ENCODE results near the gene RAB25. TPM values are rescaled to one million over a fixed set of nuclear protein-coding genes. Genes with fewer than 3 reads are reported as not detected.

RAB25 gene
- not detected in 2 replicates for total RNA-seq (2014; rRNA removed; shearing (Covaris generic); ENCODE audit: low replicate concordance)

DNA sequence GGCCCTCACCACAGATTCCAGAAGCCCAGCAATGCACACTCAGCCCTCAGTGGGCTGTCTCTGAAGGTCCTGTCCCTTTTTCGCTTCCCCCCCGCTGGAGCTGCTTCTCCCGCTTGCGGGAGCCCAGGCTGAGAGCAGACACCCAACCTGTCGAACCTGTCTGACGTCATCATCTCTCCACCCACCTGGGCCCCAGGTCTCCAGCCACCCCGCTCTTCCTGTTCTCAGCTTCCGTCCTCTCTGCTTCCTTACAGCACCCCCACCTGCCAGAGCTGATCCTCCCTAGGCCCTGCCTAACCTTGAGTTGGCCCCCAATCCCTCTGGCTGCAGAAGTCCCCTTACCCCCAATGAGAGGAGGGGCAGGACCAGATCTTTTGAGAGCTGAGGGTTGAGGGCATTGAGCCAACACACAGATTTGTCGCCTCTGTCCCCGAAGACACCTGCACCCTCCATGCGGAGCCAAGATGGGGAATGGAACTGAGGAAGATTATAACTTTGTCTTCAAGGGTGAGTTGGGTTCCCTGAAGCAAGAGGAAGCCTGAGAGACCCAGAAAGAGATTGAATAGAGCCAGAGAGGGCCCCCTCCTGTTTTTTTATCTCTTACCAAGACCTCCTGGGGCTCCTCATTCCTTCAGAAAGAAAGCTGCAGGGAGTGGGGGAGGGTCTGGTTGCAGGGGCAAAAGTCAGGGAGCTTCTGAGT lies at the start of gene RAB25:
RAB25 (plus strand) TSS at position 224 of the 700 bp plus-strand sequence; CDS start at position 465, 241 bp downstream.
- no peaks in the 10 kb centered on the region for H3K36me3 ChIP-seq (ENCODE audit: insufficient read depth, low read length)
- no peaks in the 10 kb centered on the region for H3K79me2 ChIP-seq (ENCODE audit: low read length)
- no peak within 1 kb of the TSS for H3K4me2 ChIP-seq (ENCODE audit: low read depth, low read length, poor library complexity, severe bottlenecking)
- no peaks in the 10 kb centered on the region for H3K4me1 ChIP-seq (ENCODE audit: low read length)
- H2AFZ ChIP-seq (ENCODE audit: low read length) = no peak within 1 kb of the TSS
- no peak within 1 kb of the TSS for H3K4me3 ChIP-seq (ENCODE audit: low read length)
- no peaks in the 10 kb centered on the region for H3K27me3 ChIP-seq (ENCODE audit: low read length)
- H3K9me3 ChIP-seq (ENCODE audit: low read length) = no peaks in the 10 kb centered on the region
- no peak for DNase-seq
- H3K9me2 ChIP-seq (replicated peaks; ENCODE audit: insufficient read depth, low read length) = no peaks in the 10 kb centered on the region
- no peak within 1 kb of the TSS for H3K27ac ChIP-seq (ENCODE audit: low read length)
- no peaks in the 10 kb centered on the region for H4K20me1 ChIP-seq (ENCODE audit: insufficient read depth, low read depth, low read length)
- no peak within 1 kb of the TSS for H3K9ac ChIP-seq (ENCODE audit: low read length)

DNA sequence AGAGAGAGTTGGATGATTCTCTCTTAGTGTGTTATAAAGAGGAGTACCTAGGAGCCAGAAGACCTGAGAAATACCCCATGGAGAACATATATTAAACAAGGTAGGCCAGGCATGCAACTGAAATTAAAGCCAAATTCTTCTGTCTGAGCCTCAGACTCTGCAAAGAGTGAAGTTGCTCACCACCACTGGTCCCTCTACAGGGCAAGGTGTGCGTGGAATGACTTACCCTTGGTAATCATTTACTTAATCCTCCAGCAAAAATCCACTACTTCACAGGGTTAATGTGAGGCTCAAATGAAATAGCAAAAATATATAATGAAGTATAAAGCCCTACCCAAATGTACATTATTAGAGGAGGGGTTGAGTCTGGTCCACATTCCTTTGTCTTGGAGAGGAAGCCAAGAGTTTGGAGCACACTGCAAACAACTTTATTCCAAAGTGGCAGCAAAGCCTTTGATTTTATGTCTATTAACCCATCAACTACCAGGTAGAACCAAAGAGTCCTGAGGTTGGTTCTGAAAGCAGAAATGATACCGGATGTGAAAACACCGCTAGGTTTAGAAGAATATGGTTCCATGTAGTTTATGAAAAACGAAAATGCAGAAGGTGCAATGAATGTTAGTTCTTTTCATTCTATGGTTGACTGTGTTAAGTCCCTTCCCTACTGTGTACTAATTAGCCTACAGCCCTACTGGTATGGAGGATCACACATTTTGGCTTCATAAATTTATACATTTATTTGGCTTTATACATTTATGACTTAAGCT lies 48.7 kb upstream of the RAB25 start:
- Histone ChIP-seq H3K9me3 (ENCODE audit: low read length) (no peaks in the 10 kb centered on the region), H3K36me3 (ENCODE audit: insufficient read depth, low read length) (peaks cover 29% of the 10 kb centered on the region; the same call in 1 of the 2 replicates), H3K79me2 (ENCODE audit: low read length) (no peaks in the 10 kb centered on the region), H4K20me1 (ENCODE audit: insufficient read depth, low read depth, low read length) (no peaks in the 10 kb centered on the region), H3K27ac (ENCODE audit: low read length) (no peak overlapping the region), H3K9me2 (replicated peaks; ENCODE audit: insufficient read depth, low read length) (no peaks in the 10 kb centered on the region), H3K4me1 (ENCODE audit: low read length) (no peaks in the 10 kb centered on the region), H3K4me3 (ENCODE audit: low read length) (no peak overlapping the region), H2AFZ (ENCODE audit: low read length) (no peak overlapping the region), H3K27me3 (ENCODE audit: low read length) (no peaks in the 10 kb centered on the region), H3K9ac (ENCODE audit: low read length) (no peak overlapping the region), H3K4me2 (ENCODE audit: low read depth, low read length, poor library complexity, severe bottlenecking) (no peak overlapping the region)
- DNase-seq = no peak

DNA sequence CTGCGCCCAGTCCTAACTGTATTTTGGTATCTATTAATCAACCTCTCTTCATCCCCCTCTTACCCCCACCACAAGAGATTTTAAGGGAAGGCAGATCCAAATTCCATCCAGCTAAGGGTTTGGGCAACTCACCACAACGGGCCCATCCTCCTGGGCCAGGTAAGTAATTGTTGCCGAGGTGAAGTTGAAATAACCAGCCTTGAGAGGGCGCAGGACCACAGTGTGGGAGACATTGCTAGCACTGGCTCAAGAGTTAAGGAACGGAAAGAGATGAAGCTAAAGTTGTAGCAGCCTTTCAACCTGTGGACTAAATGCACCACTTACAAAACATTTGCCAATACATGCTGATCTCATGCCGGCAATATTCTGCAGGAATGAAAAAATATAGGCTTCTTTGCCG lies 46.1 kb upstream of the RAB25 start:
- H3K4me1 ChIP-seq (ENCODE audit: low read length) = peaks cover 4% of the 10 kb centered on the region
- no peaks in the 10 kb centered on the region for H3K9me3 ChIP-seq (ENCODE audit: low read length)
- no peaks in the 10 kb centered on the region for H3K27me3 ChIP-seq (ENCODE audit: low read length)
- H3K36me3 ChIP-seq (ENCODE audit: insufficient read depth, low read length) = peaks cover 39% of the 10 kb centered on the region; the same call in 1 of the 2 replicates
- no peak for DNase-seq
- no peak overlapping the region for H3K27ac ChIP-seq (ENCODE audit: low read length)
- peaks cover 17% of the 10 kb centered on the region for H3K79me2 ChIP-seq (ENCODE audit: low read length)
- H3K9ac ChIP-seq (ENCODE audit: low read length) = no peak overlapping the region
- H4K20me1 ChIP-seq (ENCODE audit: insufficient read depth, low read depth, low read length) = peaks cover 1% of the 10 kb centered on the region; the same call in 1 of the 2 replicates
- H3K4me3 ChIP-seq (ENCODE audit: low read length) = no peak overlapping the region
- H3K9me2 ChIP-seq (replicated peaks; ENCODE audit: insufficient read depth, low read length) = no peaks in the 10 kb centered on the region
- no peak overlapping the region for H3K4me2 ChIP-seq (ENCODE audit: low read depth, low read length, poor library complexity, severe bottlenecking)
- H2AFZ ChIP-seq (ENCODE audit: low read length) = no peak overlapping the region

DNA sequence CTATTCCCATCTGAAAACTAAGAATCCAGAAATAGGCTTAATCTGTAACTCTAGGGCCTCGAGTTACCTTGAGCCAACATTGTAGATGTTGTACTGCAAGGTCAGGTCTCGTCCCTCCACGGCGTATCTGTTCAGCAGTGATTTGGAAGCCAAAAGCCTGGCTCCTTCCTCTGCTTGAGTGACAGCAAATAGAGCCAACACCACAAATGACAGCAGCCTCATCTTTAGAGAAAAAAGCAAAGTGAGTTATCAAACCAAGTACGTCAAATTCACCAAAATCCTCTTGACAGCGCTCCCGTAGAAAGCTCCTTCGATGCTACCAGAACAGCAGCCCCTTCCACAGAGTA lies 41.0 kb upstream of the RAB25 start:
- no peak overlapping the region for H2AFZ ChIP-seq (ENCODE audit: low read length)
- H3K9me2 ChIP-seq (replicated peaks; ENCODE audit: insufficient read depth, low read length) = no peaks in the 10 kb centered on the region
- H3K9ac ChIP-seq (ENCODE audit: low read length) = peak overlapping the region; percentile 91
- no peak overlapping the region for H3K27ac ChIP-seq (ENCODE audit: low read length)
- H4K20me1 ChIP-seq (ENCODE audit: insufficient read depth, low read depth, low read length) = peaks cover 6% of the 10 kb centered on the region; the same call in 1 of the 2 replicates
- no peak for DNase-seq
- peaks cover 12% of the 10 kb centered on the region for H3K4me1 ChIP-seq (ENCODE audit: low read length)
- H3K36me3 ChIP-seq (ENCODE audit: insufficient read depth, low read length) = peaks cover 10% of the 10 kb centered on the region; the same call in 1 of the 2 replicates
- peaks cover 27% of the 10 kb centered on the region for H3K79me2 ChIP-seq (ENCODE audit: low read length)
- no peaks in the 10 kb centered on the region for H3K9me3 ChIP-seq (ENCODE audit: low read length)
- H3K4me2 ChIP-seq (ENCODE audit: low read depth, low read length, poor library complexity, severe bottlenecking) = peak overlapping the region; percentile 99
- no peaks in the 10 kb centered on the region for H3K27me3 ChIP-seq (ENCODE audit: low read length)
- H3K4me3 ChIP-seq (ENCODE audit: low read length) = peak overlapping the region; percentile 98

DNA sequence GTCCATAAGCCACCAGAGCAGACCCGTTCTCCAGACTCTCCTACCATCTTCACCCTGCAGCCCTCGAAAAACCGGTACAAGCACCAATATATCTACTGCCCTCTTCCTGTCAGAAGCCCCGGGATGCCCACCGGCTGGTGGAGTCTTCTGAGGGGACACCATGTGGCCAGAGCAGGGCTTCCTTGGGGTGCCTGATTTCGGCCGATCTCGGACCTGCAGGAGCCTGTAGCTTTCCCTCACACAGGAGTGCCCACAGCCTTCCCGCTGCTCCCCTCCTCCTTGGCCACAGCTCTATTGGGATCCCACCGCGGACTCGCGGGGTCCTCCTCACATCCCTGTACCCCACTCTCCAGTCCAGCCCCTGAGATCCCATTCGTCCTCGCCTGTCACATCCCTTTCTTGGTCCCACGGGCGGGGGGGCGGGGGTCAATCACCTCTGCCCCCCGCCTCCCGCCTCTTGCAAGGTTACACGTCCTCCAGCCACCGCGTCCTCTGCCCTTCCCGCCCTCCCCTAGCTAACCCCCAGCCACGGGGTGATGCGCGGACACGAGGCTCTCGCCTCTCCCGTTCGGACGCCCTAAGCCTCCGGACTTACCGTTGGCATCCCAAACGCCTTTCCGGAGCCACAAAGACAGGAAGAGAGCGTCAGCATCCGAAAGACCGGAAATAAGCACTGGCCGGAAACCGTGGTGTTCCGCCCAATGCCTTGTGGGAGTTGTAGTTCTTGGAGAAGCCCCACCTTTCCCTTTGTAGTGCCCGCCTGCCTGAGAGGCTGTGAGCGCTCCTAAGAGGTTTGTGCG lies 40.5 kb upstream of the RAB25 start, which contains the start of gene SSR2:
SSR2 (minus strand) TSS at position 659 of the 800 bp plus-strand sequence. CDS start 784 bp downstream, outside the sequence.
- Histone ChIP-seq H3K9me3 (ENCODE audit: low read length) (no peaks in the 10 kb centered on the region), H3K27me3 (ENCODE audit: low read length) (no peaks in the 10 kb centered on the region)

DNA sequence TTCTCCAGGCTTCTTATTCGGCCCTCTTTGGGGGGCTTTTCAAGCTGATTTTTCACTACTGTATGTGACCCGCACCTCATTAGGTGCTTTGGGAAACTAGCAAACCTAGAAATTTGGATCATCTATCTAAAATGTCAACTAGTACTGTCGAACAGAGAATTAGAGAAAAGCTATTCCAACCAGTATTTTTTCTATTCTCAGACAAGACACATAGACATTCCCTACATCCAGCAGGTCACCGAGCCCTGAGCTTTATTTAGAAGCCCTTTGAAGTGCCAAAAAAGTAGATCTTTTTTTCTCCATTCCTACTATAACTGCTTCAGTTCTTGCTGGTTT lies 39.9 kb upstream of the RAB25 start:
- peak overlapping the region; percentile 95 for H2AFZ ChIP-seq (ENCODE audit: low read length)
- H3K4me3 ChIP-seq (ENCODE audit: low read length) = peak overlapping the region; percentile 98
- H3K27me3 ChIP-seq (ENCODE audit: low read length) = no peaks in the 10 kb centered on the region
- H3K4me2 ChIP-seq (ENCODE audit: low read depth, low read length, poor library complexity, severe bottlenecking) = peak overlapping the region; percentile 99
- peaks cover 10% of the 10 kb centered on the region; the same call in 1 of the 2 replicates for H3K36me3 ChIP-seq (ENCODE audit: insufficient read depth, low read length)
- H3K27ac ChIP-seq (ENCODE audit: low read length) = no peak overlapping the region
- H4K20me1 ChIP-seq (ENCODE audit: insufficient read depth, low read depth, low read length) = peaks cover 6% of the 10 kb centered on the region; the same call in 1 of the 2 replicates
- H3K4me1 ChIP-seq (ENCODE audit: low read length) = peaks cover 14% of the 10 kb centered on the region
- peaks cover 27% of the 10 kb centered on the region for H3K79me2 ChIP-seq (ENCODE audit: low read length)
- DNase-seq = no peak
- no peaks in the 10 kb centered on the region for H3K9me2 ChIP-seq (replicated peaks; ENCODE audit: insufficient read depth, low read length)
- H3K9me3 ChIP-seq (ENCODE audit: low read length) = no peaks in the 10 kb centered on the region
- peak overlapping the region; percentile 91 for H3K9ac ChIP-seq (ENCODE audit: low read length)

More for the DNA sequence above, 40.5 kb upstream of the RAB25 start, which contains the start of gene SSR2:
- H3K27ac ChIP-seq (ENCODE audit: low read length) = no peak within 1 kb of the TSS
- H2AFZ ChIP-seq (ENCODE audit: low read length) = peak within 1 kb of the TSS; percentile 95
- H3K79me2 ChIP-seq (ENCODE audit: low read length) = peaks cover 27% of the 10 kb centered on the region
- peaks cover 6% of the 10 kb centered on the region; the same call in 1 of the 2 replicates for H4K20me1 ChIP-seq (ENCODE audit: insufficient read depth, low read depth, low read length)
- H3K4me2 ChIP-seq (ENCODE audit: low read depth, low read length, poor library complexity, severe bottlenecking) = peak within 1 kb of the TSS; percentile 99
- peak within 1 kb of the TSS; percentile 98 for H3K4me3 ChIP-seq (ENCODE audit: low read length)
- H3K9me2 ChIP-seq (replicated peaks; ENCODE audit: insufficient read depth, low read length) = no peaks in the 10 kb centered on the region
- peak within 1 kb of the TSS; percentile 91 for H3K9ac ChIP-seq (ENCODE audit: low read length)
- H3K4me1 ChIP-seq (ENCODE audit: low read length) = peaks cover 12% of the 10 kb centered on the region
- H3K36me3 ChIP-seq (ENCODE audit: insufficient read depth, low read length) = peaks cover 10% of the 10 kb centered on the region; the same call in 1 of the 2 replicates
- peak; percentile 97 for DNase-seq

DNA sequence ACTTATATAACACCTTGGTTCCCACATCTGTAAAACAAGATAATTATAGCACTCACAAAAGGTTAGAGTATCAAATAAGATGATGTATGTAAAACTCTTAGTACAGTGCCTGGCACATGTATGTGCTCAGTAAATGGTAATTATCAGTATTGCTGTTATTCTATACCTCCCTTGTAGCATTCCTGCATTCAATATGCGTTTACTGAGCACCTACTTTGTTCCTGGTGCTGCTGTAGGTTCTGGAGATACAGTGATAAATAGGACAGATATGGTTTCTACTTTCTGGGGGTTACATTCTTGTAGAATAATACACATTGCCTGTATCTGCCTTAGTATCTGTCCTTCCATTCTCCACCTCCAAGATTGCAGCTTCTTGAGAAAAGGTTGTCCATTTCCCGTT lies 39.0 kb upstream of the RAB25 start:
- Histone ChIP-seq H3K27ac (ENCODE audit: low read length) (no peak overlapping the region), H3K4me2 (ENCODE audit: low read depth, low read length, poor library complexity, severe bottlenecking) (no peak overlapping the region), H2AFZ (ENCODE audit: low read length) (no peak overlapping the region), H3K9me3 (ENCODE audit: low read length) (no peaks in the 10 kb centered on the region), H3K27me3 (ENCODE audit: low read length) (no peaks in the 10 kb centered on the region), H3K9me2 (replicated peaks; ENCODE audit: insufficient read depth, low read length) (no peaks in the 10 kb centered on the region), H3K9ac (ENCODE audit: low read length) (no peak overlapping the region), H3K4me3 (ENCODE audit: low read length) (no peak overlapping the region), H3K36me3 (ENCODE audit: insufficient read depth, low read length) (peaks cover 10% of the 10 kb centered on the region; the same call in 1 of the 2 replicates), H3K79me2 (ENCODE audit: low read length) (peaks cover 27% of the 10 kb centered on the region), H4K20me1 (ENCODE audit: insufficient read depth, low read depth, low read length) (peaks cover 6% of the 10 kb centered on the region; the same call in 1 of the 2 replicates), H3K4me1 (ENCODE audit: low read length) (peaks cover 15% of the 10 kb centered on the region)
- no peak for DNase-seq
